ENCODE measurements around the gene ATXN7.

The ATXN7 gene

GRCh38 chr3:63905731-63906620, 42.3 kb downstream of the ATXN7 start:
- DNase-seq, result no peak

GRCh38 chr3:63908081-63908736, 44.5 kb downstream of the ATXN7 start:
- no peak for DNase-seq

- DNase-seq, result no peak
These were observed 45.1 kb downstream of the ATXN7 start for GRCh38 chr3:63908776-63909175.

GRCh38 chr3:63909431-63909830, 45.8 kb downstream of the ATXN7 start:
- no peak for DNase-seq

- no peak for DNase-seq
These were observed 46.3 kb downstream of the ATXN7 start for GRCh38 chr3:63910001-63910400.

GRCh38 chr3:63910891-63911290, 47.2 kb downstream of the ATXN7 start:
- DNase-seq, result peak; percentile 19

- peak; percentile 39 for DNase-seq
These were observed 47.8 kb downstream of the ATXN7 start for GRCh38 chr3:63911509-63911872.

GRCh38 chr3:63911873-63912767, 48.5 kb downstream of the ATXN7 start, which contains the start of gene SCAANT1:
Gene SCAANT1 (minus strand): TSS chr3:63912383.
- peak; percentile 91 for DNase-seq

GRCh38 chr3:63912768-63913588, 49.3 kb downstream of the ATXN7 start:
- peak; percentile 50 for DNase-seq

GRCh38 chr3:63914312-63914711, 50.6 kb downstream of the ATXN7 start:
- DNase-seq, result peak; percentile 59

- DNase-seq, result no peak
These were observed 54.7 kb downstream of the ATXN7 start for GRCh38 chr3:63918321-63918720.

GRCh38 chr3:63920001-63920400, 56.3 kb downstream of the ATXN7 start:
- DNase-seq, result no peak

- peak; percentile 51 for DNase-seq
These were observed 58.2 kb downstream of the ATXN7 start for GRCh38 chr3:63921741-63922482.

- no peak for DNase-seq
These were observed 59.0 kb downstream of the ATXN7 start for GRCh38 chr3:63922491-63923199.

GRCh38 chr3:63926309-63926708, 62.6 kb downstream of the ATXN7 start:
- no peak for DNase-seq

- peak; percentile 55 for DNase-seq
These were observed 64.0 kb downstream of the ATXN7 start for GRCh38 chr3:63927422-63928280.

- DNase-seq, result peak; percentile 34
These were observed 67.6 kb downstream of the ATXN7 start for GRCh38 chr3:63931290-63931689.

- no peak for DNase-seq
These were observed 69.0 kb downstream of the ATXN7 start for GRCh38 chr3:63932509-63933212.

GRCh38 chr3:63933459-63933858, 69.8 kb downstream of the ATXN7 start:
- peak; percentile 35 for DNase-seq
